Right cardiac atrium (tissue), 5 donors: ENCODE measurements around the gene UCKL1. TPM values are rescaled to one million over a fixed set of nuclear protein-coding genes. Genes with fewer than 3 reads are reported as not detected.
A peak's percentile ranks its signal among the peaks of the same experiment; 100 is the strongest.

Experiments used
- ATAC-seq, 2 donors: fragments of 200-7000 bp; cut with Tn5 transposase; one replicate each; pipeline versions ENCODE4 v1.8.0 to v1.9.1; 2020; ENCODE audit warnings: moderate library complexity in 2 of 2, mild to moderate bottlenecking in 1 of 2
- DNase-seq, 3 donors: peaks; one replicate each; pipeline ENCODE4 v3.0.0-alpha.2; 2020
- H3K27ac ChIP-seq: one replicate; pipeline ENCODE4 v1.5.1; 2013; ENCODE audit warnings: mild to moderate bottlenecking, low read length, control low read depth, moderate library complexity
- H3K27me3 ChIP-seq: one replicate; pipeline ENCODE4 v1.6.1; 2013; ENCODE audit not compliant: control insufficient read depth, insufficient read depth
- H3K4me1 ChIP-seq: one replicate; pipeline ENCODE4 v1.6.1; 2013; ENCODE audit warnings: low read length; ENCODE audit not compliant: control insufficient read depth, insufficient read depth
- H3K4me3 ChIP-seq: one replicate; pipeline ENCODE4 v1.5.1; 2013; ENCODE audit warnings: low read length, control low read depth
- H3K9me3 ChIP-seq: one replicate; pipeline ENCODE4 v1.6.1; 2013; ENCODE audit warnings: low read length; ENCODE audit not compliant: control insufficient read depth
- WGBS: extraction: QIAGEN DNeasy Blood & Tissue Kit; methylation state at CpG from one replicate; pipeline ENCODE4 v1.1.7; 2013; 5-methylcytosine and 5-hydroxymethylcytosine counted together
- intact Hi-C, 4 donors: fragments of 100-400 bp; cut with DNase I; formaldehyde crosslinking; loops; one replicate each; pipeline versions ENCODE4 v1.11.0 to v1.14.0; 2022 to 2023
- polyA plus RNA-seq: library from polyadenylated mRNA; stranded (reverse); fragments of 200-250 nt; gene quantifications from one replicate; pipeline ENCODE4 v1.2.3, GENCODE V29; 2013
- total RNA-seq, 4 donors: library from RNA; stranded (reverse); fragmentation: NEBNext Ultra II Directional; extraction: Animal tissue kit (Norgen Biotek cat#: 25700); gene quantifications; one replicate each; pipeline ENCODE4 v1.2.1, GENCODE V29; 2021
- donor health status: healthy with polysubstance abuse.
- donor health status: DM: no; HTN: yes; CAD: no.
- donor health status: DM: no; HTN: no; CAD: no.
- donor health status: DM: no; HTN: yes; CAD: no; lungs with severe emphysema.
- donor health status: DM: yes; HTN: yes; CAD: no.

UCKL1 gene
- total and polyA plus RNA-seq, 5 donors: 35.5 to 47.0 (median 42.9) TPM

GRCh38 chr20:63942250-63942951, 13.8 kb downstream of the UCKL1 start:
- ATAC-seq: peak in 1 of 2 donors; percentile 22
- 55% methylated on average over 28 of the region's 30 CpGs for WGBS
- intact Hi-C loops: no loop called here
- no peaks in the 10 kb centered on the region for H3K9me3 ChIP-seq
- H3K4me3 ChIP-seq: no peak overlapping the region
- peak; percentile 47 to 81 (median 78) for DNase-seq
- H3K27me3 ChIP-seq: no peaks in the 10 kb centered on the region
- H3K27ac ChIP-seq: peak overlapping the region; percentile 0
- peaks cover 2% of the 10 kb centered on the region for H3K4me1 ChIP-seq

GRCh38 chr20:63941282-63942081, 14.7 kb downstream of the UCKL1 start:
- ATAC-seq: peak; percentile 20 to 55
- Histone ChIP-seq H3K27ac (no peak overlapping the region), H3K9me3 (no peaks in the 10 kb centered on the region), H3K4me3 (no peak overlapping the region), H3K27me3 (no peaks in the 10 kb centered on the region), H3K4me1 (no peaks in the 10 kb centered on the region)
- peak; percentile 79 to 89 (median 89) for DNase-seq
- 69% methylated on average over 35 of the region's 39 CpGs for WGBS
- intact Hi-C loops: no loop called here

- Histone ChIP-seq H3K4me3 (no peak overlapping the region), H3K9me3 (no peaks in the 10 kb centered on the region), H3K27ac (no peak overlapping the region), H3K4me1 (no peaks in the 10 kb centered on the region), H3K27me3 (no peaks in the 10 kb centered on the region)
- 92% methylated on average over 58 of the region's 58 CpGs for WGBS
- DNase-seq: peak; percentile 22 to 65 (median 54)
- peak; percentile 0 to 4 for ATAC-seq
- intact Hi-C loops: no loop called here
Observed at GRCh38 chr20:63940472-63941266, 15.5 kb downstream of the UCKL1 start.

- ATAC-seq (no peak), DNase-seq (peak in 2 of 3 donors; percentile 13 to 50)
- no peaks in the 10 kb centered on the region for H3K9me3 ChIP-seq
- intact Hi-C loops: no loop called here
- H3K27me3 ChIP-seq: no peaks in the 10 kb centered on the region
- 88% methylated on average over 23 of the region's 23 CpGs for WGBS
- H3K27ac ChIP-seq: no peak overlapping the region
- no peaks in the 10 kb centered on the region for H3K4me1 ChIP-seq
- no peak overlapping the region for H3K4me3 ChIP-seq
Observed at GRCh38 chr20:63940071-63940471, 16.1 kb downstream of the UCKL1 start.

- ATAC-seq (no peak), DNase-seq (peak; percentile 19 to 62 (median 55))
- WGBS: 82% methylated on average over 33 of the region's 33 CpGs
- no peak overlapping the region for H3K27ac ChIP-seq
- no peaks in the 10 kb centered on the region for H3K4me1 ChIP-seq
- H3K27me3 ChIP-seq: no peaks in the 10 kb centered on the region
- intact Hi-C loops: no loop called here
- H3K9me3 ChIP-seq: no peaks in the 10 kb centered on the region
- no peak overlapping the region for H3K4me3 ChIP-seq
Observed at GRCh38 chr20:63939061-63939935, 16.9 kb downstream of the UCKL1 start.

GRCh38 chr20:63937596-63937995, 18.6 kb downstream of the UCKL1 start:
- ATAC-seq: no peak
- H3K9me3 ChIP-seq: no peaks in the 10 kb centered on the region
- no peaks in the 10 kb centered on the region for H3K4me1 ChIP-seq
- peak in 1 of 3 donors; percentile 30 for DNase-seq
- no peak overlapping the region for H3K27ac ChIP-seq
- H3K4me3 ChIP-seq: no peak overlapping the region
- WGBS: 88% methylated on average over 14 of the region's 14 CpGs
- H3K27me3 ChIP-seq: no peaks in the 10 kb centered on the region
- intact Hi-C loops: no loop called here

GRCh38 chr20:63935447-63935846, 20.8 kb downstream of the UCKL1 start:
- peak in 1 of 3 donors; percentile 33 for DNase-seq
- 94% methylated on average over 9 of the region's 9 CpGs for WGBS
- ATAC-seq: no peak

GRCh38 chr20:63934271-63935068, 21.7 kb downstream of the UCKL1 start:
- no peaks in the 10 kb centered on the region for H3K9me3 ChIP-seq
- no peaks in the 10 kb centered on the region for H3K4me1 ChIP-seq
- ATAC-seq (no peak), DNase-seq (peak in 2 of 3 donors; percentile 39 to 55)
- WGBS: 79% methylated on average over 37 of the region's 37 CpGs
- no peak overlapping the region for H3K4me3 ChIP-seq
- H3K27ac ChIP-seq: no peak overlapping the region
- H3K27me3 ChIP-seq: no peaks in the 10 kb centered on the region
- intact Hi-C loops: no loop called here

More at GRCh38 chr20:63935447-63935846, 20.8 kb downstream of the UCKL1 start:
- no peaks in the 10 kb centered on the region for H3K27me3 ChIP-seq
- intact Hi-C loops: no loop called here
- no peaks in the 10 kb centered on the region for H3K4me1 ChIP-seq
- no peak overlapping the region for H3K27ac ChIP-seq
- no peaks in the 10 kb centered on the region for H3K9me3 ChIP-seq
- no peak overlapping the region for H3K4me3 ChIP-seq

- DNase-seq (peak in 1 of 3 donors; percentile 59), ATAC-seq (no peak)
- no peaks in the 10 kb centered on the region for H3K27me3 ChIP-seq
- no peak overlapping the region for H3K27ac ChIP-seq
- intact Hi-C loops: no loop called here
- no peaks in the 10 kb centered on the region for H3K9me3 ChIP-seq
- no peak overlapping the region for H3K4me3 ChIP-seq
- 67% methylated on average over 5 of the region's 5 CpGs for WGBS
- H3K4me1 ChIP-seq: no peaks in the 10 kb centered on the region
Observed at GRCh38 chr20:63933646-63934045, 22.6 kb downstream of the UCKL1 start.
